Mononuclear cell (primary cell): Measurements from ENCODE around the gene CEP68. TPM values are rescaled to one million over a fixed set of nuclear protein-coding genes. Genes with fewer than 3 reads are reported as not detected.
"Not testable (repeated sequence)": the region's sequence is repeated elsewhere in the genome, so short reads cannot be mapped to it uniquely, and the experiment has no call there.

ENCODE experiments used
- H3K27me3 ChIP-seq: 2 replicates; pipeline ENCODE4 v1.6.0; 2011; ENCODE audit warnings: low read length, control low read depth; ENCODE audit not compliant: insufficient read depth
- H3K4me1 ChIP-seq: 2 replicates; pipeline ENCODE4 v1.5.1; 2011; ENCODE audit warnings: mild to moderate bottlenecking, low read length, control low read depth; ENCODE audit not compliant: insufficient read depth
- H3K4me3 ChIP-seq: 2 replicates; pipeline ENCODE4 v1.5.1; 2011; ENCODE audit warnings: mild to moderate bottlenecking, low read length, moderate library complexity
- H3K9me3 ChIP-seq: 2 replicates; pipeline ENCODE4 v1.5.1; 2011; ENCODE audit warnings: low read depth, mild to moderate bottlenecking, control low read depth, low read length
- total RNA-seq: library from RNA; depleted of rRNA; stranded (reverse); fragments of >200 nt; gene quantifications from one replicate; pipeline ENCODE4 v1.2.3, GENCODE V29; 2012

The CEP68 gene
- total RNA-seq, 1 donor = 27.4 TPM

GRCh38 chr2:65025453-65026123, 30.6 kb upstream of the CEP68 start:
- no peak overlapping the region for H3K4me3 ChIP-seq
- H3K4me1 ChIP-seq = peaks cover 57% of the 10 kb centered on the region
- H3K27me3 ChIP-seq = no peaks in the 10 kb centered on the region
- no peaks in the 10 kb centered on the region for H3K9me3 ChIP-seq

GRCh38 chr2:65026154-65026553, 30.1 kb upstream of the CEP68 start:
- no peaks in the 10 kb centered on the region for H3K9me3 ChIP-seq
- H3K27me3 ChIP-seq = no peaks in the 10 kb centered on the region
- H3K4me3 ChIP-seq = no peak overlapping the region
- peaks cover 63% of the 10 kb centered on the region for H3K4me1 ChIP-seq

GRCh38 chr2:65026704-65027464, 29.3 kb upstream of the CEP68 start:
- Histone ChIP-seq H3K27me3 (no peaks in the 10 kb centered on the region), H3K4me1 (peaks cover 70% of the 10 kb centered on the region), H3K9me3 (no peaks in the 10 kb centered on the region), H3K4me3 (no peak overlapping the region)

GRCh38 chr2:65027616-65028244, 28.5 kb upstream of the CEP68 start:
- peaks cover 78% of the 10 kb centered on the region for H3K4me1 ChIP-seq
- no peaks in the 10 kb centered on the region for H3K27me3 ChIP-seq
- no peaks in the 10 kb centered on the region for H3K9me3 ChIP-seq
- no peak overlapping the region for H3K4me3 ChIP-seq

- Histone ChIP-seq H3K9me3 (no peaks in the 10 kb centered on the region), H3K4me1 (peaks cover 68% of the 10 kb centered on the region), H3K27me3 (no peaks in the 10 kb centered on the region), H3K4me3 (no peak overlapping the region)
Measured at GRCh38 chr2:65030476-65031332, 25.5 kb upstream of the CEP68 start.

GRCh38 chr2:65031341-65032018, 24.7 kb upstream of the CEP68 start:
- Histone ChIP-seq H3K27me3 (no peaks in the 10 kb centered on the region), H3K4me3 (no peak overlapping the region), H3K9me3 (no peaks in the 10 kb centered on the region), H3K4me1 (peaks cover 60% of the 10 kb centered on the region)

- Histone ChIP-seq H3K4me1 (peaks cover 55% of the 10 kb centered on the region), H3K27me3 (no peaks in the 10 kb centered on the region), H3K9me3 (no peaks in the 10 kb centered on the region), H3K4me3 (no peak overlapping the region)
Measured at GRCh38 chr2:65032019-65032975, 23.9 kb upstream of the CEP68 start.

GRCh38 chr2:65033178-65033577, 23.0 kb upstream of the CEP68 start:
- Histone ChIP-seq H3K9me3 (no peaks in the 10 kb centered on the region), H3K4me1 (peaks cover 47% of the 10 kb centered on the region), H3K4me3 (no peak overlapping the region), H3K27me3 (no peaks in the 10 kb centered on the region)

- not testable (repeated sequence) for H3K4me3 ChIP-seq, H3K27me3 ChIP-seq, H3K9me3 ChIP-seq
- H3K4me1 ChIP-seq = peaks cover 42% of the 10 kb centered on the region
Measured at GRCh38 chr2:65033667-65034066, 22.5 kb upstream of the CEP68 start.

- H3K4me1 ChIP-seq = peaks cover 29% of the 10 kb centered on the region
- no peaks in the 10 kb centered on the region for H3K27me3 ChIP-seq
- no peaks in the 10 kb centered on the region for H3K9me3 ChIP-seq
- no peak overlapping the region for H3K4me3 ChIP-seq
Measured at GRCh38 chr2:65035351-65035943, 20.8 kb upstream of the CEP68 start.

GRCh38 chr2:65037178-65037577, 19.0 kb upstream of the CEP68 start:
- H3K4me1 ChIP-seq = peaks cover 15% of the 10 kb centered on the region

GRCh38 chr2:65039640-65040039, 16.6 kb upstream of the CEP68 start:
- H3K4me3 ChIP-seq = no peak overlapping the region

More at GRCh38 chr2:65037178-65037577, 19.0 kb upstream of the CEP68 start:
- Histone ChIP-seq H3K9me3 (no peaks in the 10 kb centered on the region), H3K4me3 (no peak overlapping the region), H3K27me3 (no peaks in the 10 kb centered on the region)

More at GRCh38 chr2:65039640-65040039, 16.6 kb upstream of the CEP68 start:
- Histone ChIP-seq H3K27me3 (no peaks in the 10 kb centered on the region), H3K9me3 (peaks cover 7% of the 10 kb centered on the region), H3K4me1 (peaks cover 6% of the 10 kb centered on the region)
